HG02885 (cell line): ENCODE results near the gene PITX3.

Experiments used
- ATAC-seq: cut with Tn5 transposase; IDR thresholded peaks from one replicate; pipeline ENCODE4 v1.9.1; 2021; ENCODE audit warnings: mild to moderate bottlenecking; ENCODE audit not compliant: unreplicated experiment, poor library complexity

PITX3 gene

DNA sequence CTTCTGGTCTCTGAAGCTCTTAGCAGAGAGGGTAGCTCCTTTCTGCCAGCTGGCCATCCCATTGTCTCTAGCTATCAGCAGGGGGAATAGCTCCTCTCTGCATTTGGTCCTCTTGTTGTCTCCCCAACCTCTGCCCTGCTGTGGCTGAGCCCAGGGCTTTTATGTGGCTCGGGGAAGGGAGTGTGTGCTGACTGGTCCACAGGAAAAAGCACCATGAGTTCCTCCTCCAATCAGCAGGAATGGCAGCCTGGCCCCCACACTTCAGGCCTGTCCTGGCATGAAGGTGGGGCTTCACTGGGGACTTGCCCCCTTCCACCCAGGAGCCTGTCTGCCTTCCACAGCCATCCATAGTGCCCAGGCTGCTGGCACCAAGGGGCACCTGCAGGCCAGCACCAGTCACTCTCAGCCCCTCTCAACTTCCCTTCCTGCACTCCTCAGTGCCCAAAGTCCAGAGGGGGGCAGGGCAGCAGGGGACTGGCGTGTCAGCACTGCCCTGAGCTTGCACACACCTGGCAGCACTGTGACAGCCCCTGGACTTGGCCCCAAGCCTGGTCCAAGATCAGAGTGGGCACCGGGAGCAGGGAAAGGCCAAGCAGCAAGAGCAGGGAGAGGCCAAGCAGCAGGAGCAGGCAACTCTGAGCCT lies 52.9 kb downstream of the PITX3 start:
- no peak for ATAC-seq

DNA sequence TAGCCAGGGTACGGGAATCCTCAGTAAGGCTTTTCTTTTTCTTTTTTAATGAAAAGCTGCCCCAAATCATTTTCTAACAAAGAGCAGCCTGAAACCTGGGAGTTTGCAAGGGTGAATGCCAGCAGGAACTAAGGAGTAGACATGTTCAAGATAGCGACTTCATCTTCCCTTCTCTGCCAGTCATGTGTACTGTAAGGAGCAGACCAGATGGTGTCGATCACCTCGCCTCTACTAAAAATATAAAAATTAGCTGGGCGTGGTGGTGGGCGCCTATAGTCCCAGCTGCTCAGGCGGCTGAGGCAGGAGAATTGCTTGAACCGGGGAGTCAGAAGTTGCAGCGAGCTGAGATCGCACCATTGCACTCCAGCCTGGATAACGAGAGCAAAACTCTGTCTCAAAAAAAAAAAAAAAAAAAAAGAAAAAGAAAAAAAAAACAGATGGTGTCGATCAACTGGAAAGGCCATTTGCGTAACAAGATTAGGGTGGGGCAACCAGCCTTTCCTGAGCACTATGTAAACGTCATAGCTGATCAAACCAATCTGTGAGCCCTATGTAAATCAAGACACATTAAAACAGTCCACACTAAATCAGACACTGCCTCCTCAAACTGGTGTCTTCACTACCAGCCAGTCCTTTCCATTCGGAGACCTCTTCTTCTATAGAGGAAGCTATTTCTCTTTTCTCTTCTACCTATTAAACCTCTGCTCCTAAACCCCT lies 55.3 kb downstream of the PITX3 start:
- no peak for ATAC-seq

- ATAC-seq: no peak
Measured at GRCh38 chr10:102185272-102185671, 56.0 kb downstream of the PITX3 start.

DNA sequence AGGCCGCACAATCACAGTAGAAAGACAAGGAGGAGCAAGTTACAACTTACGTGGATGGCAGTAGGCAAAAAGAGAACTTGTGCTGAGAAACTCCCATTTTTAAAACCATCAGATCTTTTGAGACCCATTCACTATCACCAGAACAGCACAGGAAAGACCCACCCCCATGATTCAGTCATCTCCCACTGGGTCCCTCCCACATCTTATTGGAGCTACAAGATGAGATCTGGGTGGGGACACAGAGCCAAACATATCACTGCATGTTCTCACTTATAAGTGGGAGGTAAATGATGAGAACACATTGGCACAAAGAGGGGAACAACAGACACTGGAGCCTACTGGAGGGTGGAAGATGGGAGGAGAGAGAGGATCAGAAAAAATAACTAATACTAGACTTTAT lies 56.7 kb downstream of the PITX3 start:
- ATAC-seq: no peak
